GM21717 (cell line): ENCODE measurements around the gene EID3.
"Not testable (repeated sequence)": the region's sequence is repeated elsewhere in the genome, so short reads cannot be mapped to it uniquely, and the experiment has no call there.

Experiments used
- ATAC-seq: cut with Tn5 transposase; IDR thresholded peaks from one replicate; pipeline ENCODE4 v1.9.1; 2021; ENCODE audit warnings: mild to moderate bottlenecking, moderate library complexity; ENCODE audit not compliant: unreplicated experiment

Gene EID3

DNA sequence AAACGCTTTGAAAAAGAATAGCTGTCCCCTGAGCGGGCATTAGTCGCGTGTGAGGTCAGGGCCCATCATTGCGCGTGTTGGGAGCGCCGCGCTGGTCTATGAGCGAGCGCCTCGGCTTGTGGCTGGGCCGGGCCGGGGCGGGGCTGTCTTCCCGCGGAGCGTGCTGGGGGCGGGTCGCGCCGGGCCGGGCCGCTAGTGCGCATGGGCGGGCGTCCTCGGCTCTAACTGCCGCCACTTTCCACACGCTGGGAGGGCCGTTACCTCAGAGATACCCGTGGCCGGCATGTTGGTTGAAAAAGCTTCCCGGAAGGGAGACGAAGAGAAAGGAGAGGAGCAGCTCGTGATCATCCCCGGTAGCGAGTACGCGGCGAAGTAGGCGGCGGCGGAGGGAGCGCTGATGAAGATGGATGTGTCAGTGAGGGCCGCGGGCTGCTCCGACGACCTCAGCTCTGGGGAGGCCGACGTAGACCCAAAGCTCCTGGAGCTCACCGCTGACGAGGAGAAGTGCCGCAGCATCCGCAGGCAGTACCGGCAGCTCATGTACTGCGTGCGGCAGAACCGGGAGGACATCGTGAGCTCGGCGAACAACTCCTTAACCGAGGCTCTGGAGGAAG is at the start of gene EID3:
EID3 (plus strand) TSS at position 202 of the 614 bp plus-strand sequence; CDS start at position 398, 196 bp downstream.
- no peak for ATAC-seq

DNA sequence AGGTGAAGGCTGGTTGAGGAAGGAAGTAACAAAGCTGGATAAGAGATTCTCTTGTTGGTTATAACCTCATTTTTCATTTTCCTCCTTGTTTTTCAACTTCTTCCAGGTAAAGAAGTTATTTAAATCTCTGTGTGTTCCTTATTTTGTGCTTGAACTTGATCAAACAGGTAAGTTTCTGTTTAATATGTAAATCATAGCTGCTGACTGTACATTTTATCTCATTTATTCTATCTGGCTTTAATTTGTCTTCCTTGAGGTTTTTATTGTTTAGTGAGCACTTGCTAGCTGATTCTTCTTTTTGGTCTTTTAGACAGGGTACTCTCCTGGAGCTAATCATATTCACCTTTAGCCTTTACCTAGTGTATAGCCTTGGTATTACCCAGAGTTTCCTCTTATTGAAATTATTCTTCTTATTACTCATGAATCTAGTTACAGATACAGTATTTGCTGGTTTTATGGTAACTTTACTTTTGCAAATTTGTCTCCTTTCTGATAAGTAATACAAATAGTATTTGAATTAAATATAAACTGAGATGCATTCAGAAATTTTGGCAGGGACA is 45.5 kb upstream of the EID3 start:
- ATAC-seq: no peak

DNA sequence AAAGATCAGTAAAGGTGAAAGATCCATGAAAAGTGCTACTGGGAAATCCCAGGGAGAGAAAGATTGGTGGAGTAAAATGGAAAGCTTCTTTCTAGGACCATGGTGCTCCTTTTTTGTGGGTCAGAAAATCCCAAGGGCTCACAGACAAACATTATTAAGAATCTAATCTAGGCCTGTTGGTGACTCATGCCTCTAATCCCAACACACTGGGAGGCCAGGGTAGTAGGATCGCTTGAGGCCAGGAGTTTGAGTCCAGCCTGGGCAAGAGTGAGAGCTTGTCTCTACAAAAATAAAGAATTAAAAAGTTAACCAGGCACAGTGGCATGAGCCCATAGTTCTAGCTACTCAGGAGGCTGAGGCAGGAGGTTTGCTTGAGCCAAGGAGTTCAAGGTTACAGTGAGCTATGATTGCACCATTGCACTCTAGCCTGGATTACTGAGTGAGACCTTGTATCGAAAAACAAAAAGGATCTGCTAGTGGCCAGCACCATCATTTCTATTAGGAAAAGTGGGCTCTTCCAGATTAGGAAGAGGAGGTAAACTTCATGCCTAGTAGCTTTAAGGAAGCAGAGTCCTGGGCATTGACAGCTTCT is 45.0 kb upstream of the EID3 start:
- ATAC-seq: no peak

DNA sequence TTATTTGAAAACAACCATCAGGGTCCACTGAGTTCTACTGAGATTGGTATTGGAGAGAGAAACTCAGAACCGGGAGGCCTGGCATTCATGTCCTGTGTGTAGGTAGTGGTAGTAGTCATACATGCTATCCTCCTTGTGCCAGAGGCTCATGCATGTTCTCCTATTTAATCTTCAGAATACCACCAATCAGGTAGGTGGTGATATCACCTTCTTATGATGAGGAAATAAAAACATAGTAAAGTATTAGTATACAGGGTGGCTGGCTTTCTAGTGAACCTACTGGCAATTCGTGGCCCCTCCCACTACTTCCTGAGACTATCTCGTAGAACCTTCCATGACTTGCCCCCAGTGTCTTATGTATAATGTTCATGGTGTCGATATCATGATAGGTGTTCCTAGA is 40.5 kb upstream of the EID3 start:
- ATAC-seq: no peak

DNA sequence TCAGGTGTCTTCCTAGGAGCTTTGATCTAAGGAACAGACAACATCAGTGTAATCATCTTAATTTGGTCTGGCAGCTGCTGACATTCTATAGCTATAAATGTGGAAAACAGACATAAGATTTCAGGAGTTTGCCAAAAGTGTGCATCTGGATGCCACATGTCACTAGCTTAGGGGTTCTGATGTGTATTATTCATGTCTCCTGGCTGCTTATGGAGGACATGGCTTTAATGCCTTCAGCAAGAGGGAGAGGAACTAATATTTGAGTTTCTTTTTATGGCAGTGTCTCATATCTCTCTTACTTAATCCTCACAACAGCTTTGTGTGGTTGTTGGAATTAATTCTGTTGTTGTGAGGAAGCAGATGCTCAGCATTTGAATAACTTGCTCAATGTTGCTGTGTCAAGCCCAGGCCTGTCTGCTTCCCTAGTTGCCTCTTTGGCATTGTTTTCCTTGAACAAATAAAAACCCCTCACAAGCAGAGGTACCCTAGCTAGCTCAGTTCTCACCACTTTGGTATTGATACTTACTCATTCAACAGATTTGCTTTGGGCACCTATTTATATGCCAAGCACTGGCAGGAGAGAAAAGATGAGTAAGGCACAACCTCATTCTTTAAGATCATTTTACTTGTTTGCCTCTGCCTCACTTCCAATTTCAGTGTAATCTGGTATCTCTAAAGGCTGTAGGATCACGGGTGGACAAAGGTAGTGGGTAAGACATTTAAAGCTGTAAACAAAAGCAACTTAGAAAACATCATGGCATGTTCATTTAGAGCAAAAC is 39.8 kb upstream of the EID3 start:
- ATAC-seq: no peak

DNA sequence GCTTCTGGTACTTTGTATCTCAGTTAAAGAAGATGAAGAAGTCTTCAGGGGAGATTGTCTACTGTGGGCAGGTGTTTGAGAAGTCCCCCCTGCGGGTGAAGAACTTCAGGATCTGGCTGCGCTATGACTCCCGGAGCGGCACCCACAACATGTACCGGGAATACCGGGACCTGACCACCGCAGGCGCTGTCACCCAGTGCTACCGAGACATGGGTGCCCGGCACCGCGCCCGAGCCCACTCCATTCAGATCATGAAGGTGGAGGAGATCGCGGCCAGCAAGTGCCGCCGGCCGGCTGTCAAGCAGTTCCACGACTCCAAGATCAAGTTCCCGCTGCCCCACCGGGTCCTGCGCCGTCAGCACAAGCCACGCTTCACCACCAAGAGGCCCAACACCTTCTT is 38.1 kb upstream of the EID3 start:
- not testable (repeated sequence) for ATAC-seq

DNA sequence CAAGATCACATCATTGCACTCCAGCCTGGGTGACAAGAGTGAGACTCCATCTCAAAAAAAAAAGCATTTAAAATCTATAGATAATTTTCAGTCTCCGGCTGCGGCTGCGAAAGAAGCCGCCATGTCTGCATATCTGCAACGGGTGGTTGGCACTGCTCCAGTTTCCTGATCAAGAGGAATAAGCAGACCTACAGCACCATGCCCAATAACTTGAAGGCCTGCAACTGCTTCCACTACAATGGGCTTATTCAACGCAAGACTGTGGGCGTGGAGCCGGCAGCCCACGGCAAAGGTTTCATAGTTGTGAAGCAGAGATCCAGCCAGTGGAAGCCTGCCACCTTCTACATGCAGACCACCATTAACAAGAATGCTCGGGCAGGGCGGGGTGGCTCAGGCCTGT is 30.6 kb upstream of the EID3 start:
- no peak for ATAC-seq

DNA sequence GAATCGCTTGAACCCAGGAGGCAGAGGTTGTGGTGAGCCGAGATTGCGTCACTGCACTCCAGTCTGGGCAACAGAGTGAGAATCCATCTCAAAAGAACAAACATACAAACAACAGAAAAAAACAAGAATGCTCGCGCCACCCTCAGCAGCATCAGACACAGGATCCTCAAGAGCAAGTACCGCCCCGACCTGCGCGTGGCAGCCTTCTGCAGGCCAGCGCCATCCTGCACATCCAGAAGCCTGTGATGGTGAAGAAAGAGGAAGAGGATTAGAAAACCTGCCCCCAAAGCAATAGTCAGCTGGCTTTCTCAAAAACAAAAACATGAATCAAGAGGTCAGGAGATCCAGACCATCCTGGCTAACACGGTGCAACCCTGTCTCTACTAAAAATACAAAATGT is 30.0 kb upstream of the EID3 start:
- ATAC-seq: no peak

DNA sequence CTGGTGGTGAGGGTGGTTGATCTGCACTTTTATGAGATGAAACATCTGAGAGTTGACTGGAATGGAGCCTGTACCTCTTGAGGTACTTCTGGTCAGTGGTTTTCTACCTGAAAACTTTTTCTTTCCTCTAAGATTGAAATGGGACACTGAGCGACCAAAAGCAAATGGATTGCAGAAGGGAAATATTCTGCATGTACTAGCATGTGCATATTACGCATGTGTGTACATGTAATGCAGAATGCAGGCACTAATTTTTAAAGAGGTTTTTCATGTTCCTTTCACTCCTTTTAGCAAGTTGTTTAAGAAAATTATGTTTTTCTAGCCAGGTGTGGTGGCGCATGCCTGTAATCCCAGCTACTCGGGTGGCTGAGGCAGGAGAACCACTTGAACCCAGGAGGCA is 28.7 kb upstream of the EID3 start:
- ATAC-seq: no peak

DNA sequence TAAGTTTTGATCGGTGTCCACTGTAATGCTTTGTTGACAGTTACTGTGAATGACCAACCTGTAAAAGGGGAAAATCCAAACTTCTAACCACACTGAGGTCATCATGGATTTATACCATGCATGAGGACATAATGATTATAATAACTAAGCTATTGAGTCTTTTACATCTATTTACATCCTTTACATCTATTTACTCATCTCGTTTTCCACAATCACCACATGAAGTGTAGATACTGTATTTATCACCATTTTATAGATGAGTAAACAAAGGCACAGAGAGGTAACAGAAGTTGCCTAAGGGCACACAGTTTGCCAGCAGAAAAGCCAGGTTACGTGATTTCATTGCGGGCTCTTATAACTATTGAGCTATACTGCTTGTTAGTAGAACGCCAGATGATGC is 27.9 kb upstream of the EID3 start:
- no peak for ATAC-seq

DNA sequence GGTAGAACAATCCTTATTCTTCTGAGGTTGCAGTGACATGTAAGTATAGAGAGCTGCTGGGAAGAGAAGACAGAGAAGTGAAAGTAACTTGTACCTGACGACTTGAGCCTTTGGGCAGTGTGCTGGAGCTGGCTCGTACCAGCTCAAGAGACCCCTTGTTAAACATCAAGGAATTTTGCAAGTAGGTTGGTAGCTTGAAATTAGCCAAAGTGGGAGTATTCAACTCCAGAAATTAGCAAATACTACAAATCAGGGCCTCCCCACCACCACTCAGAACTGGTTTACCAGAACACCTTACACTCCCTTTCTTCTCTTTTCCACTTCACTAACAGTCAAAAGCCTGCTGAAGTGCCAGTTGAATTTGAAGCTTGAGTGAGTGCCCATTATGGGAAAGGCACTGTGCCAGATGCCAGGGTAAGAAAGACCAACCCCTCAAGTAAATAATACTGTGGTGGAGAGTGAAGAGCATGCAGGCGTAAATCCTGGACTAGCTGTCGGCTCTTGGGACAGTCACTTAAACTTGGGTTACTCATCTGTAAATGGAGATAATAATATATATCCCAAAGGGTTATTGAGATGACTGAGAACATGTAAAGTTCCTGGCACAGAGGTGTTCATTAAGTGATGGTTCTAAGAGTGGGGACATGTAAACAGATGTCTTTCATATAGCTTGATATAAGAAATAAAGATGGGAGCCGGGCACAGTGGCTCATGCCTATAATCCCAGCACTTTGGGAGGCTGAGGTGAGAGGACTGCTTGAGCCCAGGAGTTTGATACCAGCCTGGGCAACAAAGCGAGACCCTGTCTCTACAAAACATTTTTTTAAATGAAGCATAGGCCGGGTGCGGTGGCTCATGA is 27.0 kb upstream of the EID3 start:
- ATAC-seq: peak; percentile 84

DNA sequence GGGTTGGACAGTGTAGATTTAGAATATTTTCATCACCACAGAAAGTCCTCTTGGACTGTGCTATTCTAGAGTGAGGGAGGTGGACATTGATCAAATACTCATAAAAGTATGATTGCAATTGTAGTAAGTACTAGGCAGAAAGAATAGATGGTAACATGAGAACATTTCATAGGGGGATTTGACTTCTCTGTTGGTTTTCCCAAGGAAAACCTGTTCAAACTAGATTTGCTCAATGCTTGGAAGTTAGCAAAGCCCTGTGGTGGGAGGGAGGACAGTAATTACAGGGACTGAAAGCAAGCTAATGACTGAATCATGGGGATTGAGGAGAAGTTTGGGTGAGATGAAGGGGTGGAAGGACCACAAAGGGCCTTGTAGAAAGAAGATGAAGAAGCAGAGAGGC is 24.4 kb upstream of the EID3 start:
- ATAC-seq: no peak

DNA sequence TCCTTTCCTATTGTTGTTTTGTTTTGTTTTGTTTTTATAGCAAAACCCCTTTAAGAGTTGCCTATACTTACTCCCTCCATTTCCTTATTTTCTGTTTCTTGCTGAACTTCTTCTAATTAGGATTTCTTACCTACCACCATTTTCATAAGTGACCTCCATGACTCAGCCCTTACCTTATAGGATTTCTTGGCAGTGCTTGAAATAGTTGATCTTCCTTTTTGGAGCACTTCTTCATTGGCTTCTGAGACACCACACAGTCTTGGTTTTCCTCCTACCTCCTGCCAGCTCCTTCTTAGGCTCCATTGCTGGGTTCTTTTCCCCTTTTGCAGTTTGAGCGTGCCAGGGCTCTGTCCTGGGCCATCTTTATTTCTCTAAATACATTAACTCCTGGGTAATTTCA is 23.4 kb upstream of the EID3 start:
- no peak for ATAC-seq

DNA sequence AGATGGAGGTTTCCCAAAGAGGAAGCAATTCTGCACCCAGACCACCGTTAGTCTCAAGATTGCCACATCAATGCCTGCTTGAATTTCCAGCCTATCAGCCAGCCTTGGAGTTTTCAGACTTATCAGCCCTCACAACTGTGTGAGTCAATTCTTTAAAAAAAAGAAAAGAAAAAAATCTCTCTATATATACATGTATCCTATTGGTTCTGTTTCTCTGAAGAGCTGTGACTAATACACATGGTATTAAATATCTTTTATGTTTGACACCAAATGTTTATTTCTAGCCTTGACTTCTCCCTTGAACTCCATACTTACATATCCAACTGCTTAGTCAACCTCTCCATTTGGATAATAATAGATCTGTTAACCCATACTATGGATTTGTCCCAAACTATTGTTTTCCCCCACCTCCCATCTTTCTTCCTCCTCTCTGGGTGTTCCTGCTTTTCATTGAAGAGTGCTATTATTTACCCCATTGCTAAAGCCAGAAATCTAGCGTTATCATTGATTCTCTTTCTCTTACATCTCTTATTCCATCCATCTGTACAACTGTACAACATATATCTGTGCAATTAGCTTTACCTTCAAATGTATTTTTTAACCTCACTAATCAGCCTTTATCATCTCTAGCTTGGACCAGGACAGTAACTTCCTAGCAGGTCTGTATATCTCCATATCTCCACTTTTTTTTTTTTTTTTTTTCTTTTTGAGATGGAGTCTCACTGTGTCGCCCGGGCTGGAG is 22.7 kb upstream of the EID3 start:
- no peak for ATAC-seq

DNA sequence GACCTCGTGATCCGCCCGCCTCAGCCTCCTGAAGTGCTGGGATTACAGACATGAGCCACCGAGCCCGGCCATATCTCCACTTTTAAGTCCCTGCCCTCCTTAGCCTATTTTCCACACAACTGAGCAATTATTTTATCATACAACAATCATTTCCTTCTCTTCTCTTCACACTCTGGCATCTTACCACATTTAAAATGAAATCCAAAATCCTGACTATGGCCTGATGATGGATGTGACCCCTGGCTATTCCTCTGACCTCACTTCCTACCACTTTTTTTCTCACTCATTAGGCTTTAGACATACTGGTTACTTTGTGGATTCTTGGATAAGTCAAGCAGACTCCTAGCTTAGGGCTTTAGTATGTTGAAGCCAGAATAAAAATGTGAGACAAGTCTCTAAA is 21.9 kb upstream of the EID3 start:
- no peak for ATAC-seq

DNA sequence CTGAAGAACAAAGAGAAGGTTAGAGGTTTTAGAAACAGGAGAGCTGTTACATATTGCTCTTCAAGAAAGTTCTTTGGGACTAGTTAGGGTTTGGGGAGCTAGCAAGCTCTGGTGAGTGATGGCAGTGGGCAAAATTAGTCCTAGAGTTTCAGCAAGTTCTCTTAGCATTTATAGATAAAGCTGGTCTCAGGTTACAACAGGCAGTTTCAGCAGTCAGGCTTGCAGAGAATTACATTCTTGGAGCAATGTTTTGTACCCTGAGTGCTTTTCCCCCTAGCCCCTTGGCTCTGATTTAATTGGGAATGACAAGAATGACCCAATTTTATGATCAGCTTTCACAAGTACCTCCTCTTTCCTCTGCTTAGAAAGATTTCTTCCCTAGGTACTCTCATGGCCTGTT is 21.4 kb upstream of the EID3 start:
- no peak for ATAC-seq

DNA sequence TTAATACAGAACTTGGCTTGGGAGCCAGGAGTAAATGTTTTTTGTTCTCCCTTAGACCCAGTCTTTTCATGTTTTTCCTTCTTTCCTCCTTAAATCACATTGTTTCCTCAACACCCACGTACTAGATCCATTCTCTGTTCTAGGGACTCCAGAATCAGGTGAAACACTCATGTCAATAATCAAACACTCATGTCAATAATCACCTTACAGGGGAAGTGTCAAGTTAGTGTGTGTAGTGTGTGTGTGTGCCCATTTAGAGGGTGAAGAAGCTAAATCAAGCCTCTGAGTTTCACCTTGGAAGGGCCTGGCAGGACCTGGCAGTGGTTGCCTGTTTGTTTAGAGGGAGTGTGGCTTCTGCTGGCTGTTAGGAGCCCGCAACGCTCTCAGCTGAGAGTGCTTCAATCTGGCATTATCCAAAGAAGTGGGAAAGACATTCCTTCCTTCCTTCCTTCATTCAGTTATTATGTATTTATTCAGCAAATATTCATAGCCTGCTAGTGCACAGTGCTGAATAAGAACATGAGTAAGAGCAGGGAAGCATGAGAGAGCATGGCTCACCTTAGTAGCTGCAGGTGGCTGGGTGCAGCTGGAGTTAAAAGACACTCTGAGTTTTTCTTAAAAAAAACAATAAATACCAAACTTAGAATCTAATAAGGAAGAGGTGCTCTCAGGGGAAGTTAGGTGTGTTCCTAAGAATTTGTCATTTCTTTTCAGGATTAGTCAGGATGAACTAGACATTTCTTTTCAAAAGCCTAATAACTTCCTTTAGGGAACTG is 17.6 kb upstream of the EID3 start:
- ATAC-seq: no peak

DNA sequence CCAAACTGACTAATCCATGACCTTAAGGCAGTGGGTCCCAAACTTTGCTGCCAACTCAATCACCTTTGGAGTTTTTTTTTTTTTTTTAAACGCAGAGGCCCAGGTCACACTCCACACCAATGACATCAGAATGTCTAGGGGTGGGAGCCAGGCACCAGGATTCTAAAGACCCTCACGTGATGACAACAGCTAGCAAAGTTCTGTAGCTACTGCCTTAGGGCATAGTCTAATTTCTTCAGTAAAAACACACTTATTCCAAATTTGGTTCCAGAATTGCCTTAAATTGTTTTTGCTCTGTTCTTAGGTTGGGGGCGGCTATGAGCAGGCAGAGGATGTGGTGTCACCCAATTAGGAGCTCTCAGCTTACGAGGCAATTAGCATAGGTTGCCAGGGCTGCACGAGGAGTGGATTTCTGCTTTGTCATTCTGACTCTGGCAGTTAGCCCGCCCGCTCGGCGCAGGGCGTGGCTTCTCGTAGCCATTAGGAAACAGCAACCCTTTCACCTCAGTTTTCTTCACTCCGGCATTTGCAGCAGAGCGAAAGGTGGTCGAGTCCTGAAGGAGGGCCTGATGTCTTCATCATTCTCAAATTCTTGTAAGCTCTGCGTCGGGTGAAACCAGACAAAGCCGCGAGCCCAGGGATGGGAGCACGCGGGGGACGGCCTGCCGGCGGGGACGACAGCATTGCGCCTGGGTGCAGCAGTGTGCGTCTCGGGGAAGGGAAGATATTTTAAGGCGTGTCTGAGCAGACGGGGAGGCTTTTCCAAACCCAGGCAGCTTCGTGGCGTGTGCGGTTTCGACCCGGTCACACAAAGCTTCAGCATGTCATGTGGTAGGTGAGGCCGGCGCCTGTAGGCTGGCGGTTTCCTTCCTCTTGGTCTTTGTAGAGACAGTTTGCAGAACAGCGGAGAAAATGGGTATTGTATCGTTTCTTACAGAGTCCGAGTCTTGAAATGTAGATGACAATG is 16.7 kb upstream of the EID3 start:
- peak; percentile 87 for ATAC-seq
